Neutrophil (primary cell): Measurements from ENCODE around the gene PHF20.
"Not testable (repeated sequence)": the region's sequence is repeated elsewhere in the genome, so short reads cannot be mapped to it uniquely, and the experiment has no call there.

Experiments used
- H3K27ac ChIP-seq: fragments of 200-600 bp; sonication (generic); 2 replicates; pipeline ENCODE4 v1.5.1; 2016; ENCODE audit warnings: mild to moderate bottlenecking, moderate library complexity
- H3K27me3 ChIP-seq: fragments of 200-600 bp; sonication (generic); 2 replicates; pipeline ENCODE4 v1.6.0; 2016; ENCODE audit warnings: mild to moderate bottlenecking
- H3K36me3 ChIP-seq: fragments of 200-600 bp; sonication (generic); 2 replicates; pipeline ENCODE4 v1.5.1; 2017
- H3K4me1 ChIP-seq, 2 experiments: fragments of 200-600 bp in 1 of 2; sonication (generic) in 1 of 2; 1 replicate in 1 of 2; 2 replicates in 1 of 2; pipeline versions ENCODE4 v1.5.1 to v1.6.1; 2013 to 2016; ENCODE audit warnings: low read depth in 1 of 2, low read length in 1 of 2, mild to moderate bottlenecking in 1 of 2, moderate library complexity in 1 of 2; ENCODE audit not compliant: control insufficient read depth in 1 of 2, insufficient read depth in 1 of 2
- H3K4me3 ChIP-seq, 2 experiments: fragments of 200-600 bp in 1 of 2; sonication (generic) in 1 of 2; 1 replicate in 1 of 2; 2 replicates in 1 of 2; pipeline ENCODE4 v1.5.1; 2013 to 2016; ENCODE audit warnings: low read depth in 1 of 2, low read length in 1 of 2, mild to moderate bottlenecking in 1 of 2, moderate library complexity in 1 of 2
- H3K9me3 ChIP-seq: fragments of 200-600 bp; sonication (generic); 2 replicates; pipeline ENCODE4 v1.5.1; 2016
- CTCF ChIP-seq: fragments of 200-600 bp; sonication (generic); IDR thresholded peaks from 2 replicates; pipeline ENCODE4 v1.5.1; 2016; ENCODE audit warnings: antibody characterized with exemption

The PHF20 gene

GRCh38 chr20:35771689-35772562 is at the start of gene PHF20:
TSS of gene PHF20 (plus strand) at chr20:35772015. CDS start at chr20:35801523, 29,508 bp downstream.
- Histone ChIP-seq H3K27ac (peak within 1 kb of the TSS; percentile 98), H3K4me1 (peaks cover 68 to 71% of the 10 kb centered on the region in 2 experiments), H3K36me3 (no peaks in the 10 kb centered on the region), H3K9me3 (no peaks in the 10 kb centered on the region), H3K4me3 (peak within 1 kb of the TSS; percentile 77 to 88), H3K27me3 (no peaks in the 10 kb centered on the region)
- peak; percentile 59 for TF ChIP-seq CTCF

- H3K36me3 ChIP-seq: peaks cover 100% of the 10 kb centered on the region
- H3K9me3 ChIP-seq, H3K27me3 ChIP-seq, H3K4me3 ChIP-seq, H3K27ac ChIP-seq: not testable (repeated sequence)
- peaks cover 5 to 14% of the 10 kb centered on the region in 2 experiments for H3K4me1 ChIP-seq
Measured at GRCh38 chr20:35723275-35723639, 48.6 kb upstream of the PHF20 start.

GRCh38 chr20:35723652-35724320 is 48.0 kb upstream of the PHF20 start:
- Histone ChIP-seq H3K36me3 (peaks cover 100% of the 10 kb centered on the region), H3K4me1 (peaks cover 5 to 14% of the 10 kb centered on the region in 2 experiments)
- not testable (repeated sequence) for H3K4me3 ChIP-seq, H3K27ac ChIP-seq, H3K27me3 ChIP-seq, H3K9me3 ChIP-seq

- Histone ChIP-seq H3K27ac (peak overlapping the region; percentile 19), H3K4me3 (no peak overlapping the region), H3K27me3 (no peaks in the 10 kb centered on the region), H3K9me3 (no peaks in the 10 kb centered on the region), H3K36me3 (peaks cover 100% of the 10 kb centered on the region), H3K4me1 (peaks cover 5 to 14% of the 10 kb centered on the region in 2 experiments)
- no peak for TF ChIP-seq CTCF
Measured at GRCh38 chr20:35724321-35725230, 47.2 kb upstream of the PHF20 start.

GRCh38 chr20:35726842-35727711 is 44.7 kb upstream of the PHF20 start:
- Histone ChIP-seq H3K27me3 (no peaks in the 10 kb centered on the region), H3K36me3 (peaks cover 100% of the 10 kb centered on the region), H3K27ac (peak overlapping the region; percentile 61), H3K4me3 (no peak overlapping the region), H3K4me1 (peaks cover 5 to 19% of the 10 kb centered on the region in 2 experiments), H3K9me3 (no peaks in the 10 kb centered on the region)
- no peak for TF ChIP-seq CTCF
